ENCODE data around the gene DHFR2.

- TF ChIP-seq CTCF (IDR thresholded peaks at IDR 0.05) (no peak), POLR2A (IDR thresholded peaks at IDR 0.05) (no peak)
These were observed 3.2 kb upstream of the DHFR2 start for GRCh38 chr3:94065819-94066480.
